ENCODE measurements around the gene SYNE1. TPM values are rescaled to one million over a fixed set of nuclear protein-coding genes. Genes with fewer than 3 reads are reported as not detected.

SYNE1 gene
- total RNA-seq, 4 donors from 2014 or later: 411 to 622 (median 490) TPM

DNA sequence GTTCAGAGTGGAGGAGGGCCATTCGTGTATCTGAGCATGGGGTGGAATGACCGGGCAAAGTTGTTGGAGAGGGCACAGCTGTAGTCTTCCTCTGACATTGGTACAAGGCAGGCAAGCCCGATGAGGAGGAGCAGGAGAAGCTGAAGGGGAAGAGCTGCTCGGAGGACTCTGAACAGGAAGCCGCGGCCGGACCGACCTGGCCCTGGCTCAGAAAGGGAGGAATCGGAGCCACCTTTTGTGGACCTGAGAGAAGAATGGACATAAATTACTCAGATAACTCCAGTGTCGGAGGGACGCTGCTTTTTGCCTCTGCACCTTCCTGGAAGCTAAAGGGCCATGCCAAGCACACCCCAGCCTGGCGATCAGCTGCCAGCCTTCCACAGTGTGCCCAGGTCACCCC lies 514.7 kb downstream of the SYNE1 start:
- no peak for DNase-seq
- Histone ChIP-seq H3K9me3 (no peaks in the 10 kb centered on the region), H3K4me3 (replicated peaks in 1 of 3) (no peak overlapping the region), H3K27ac (no peak overlapping the region), H3K4me1 (no peaks in the 10 kb centered on the region), H3K36me3 (peaks cover 38 to 43% of the 10 kb centered on the region in 2 donors), H3K27me3 (no peaks in the 10 kb centered on the region)
- intact Hi-C loops (cut with DNase I): loop anchor here (10.0 kb wide), 1 partner anchor 358 kb away; no protein-coding TSS in a partner anchor
- TF ChIP-seq CTCF (IDR thresholded peaks at IDR 0.05) (no peak), POLR2A (IDR thresholded peaks at IDR 0.05) (no peak)
- 93 to 95% methylated on average over 12 of the region's 12 CpGs for WGBS, 2 donors

DNA sequence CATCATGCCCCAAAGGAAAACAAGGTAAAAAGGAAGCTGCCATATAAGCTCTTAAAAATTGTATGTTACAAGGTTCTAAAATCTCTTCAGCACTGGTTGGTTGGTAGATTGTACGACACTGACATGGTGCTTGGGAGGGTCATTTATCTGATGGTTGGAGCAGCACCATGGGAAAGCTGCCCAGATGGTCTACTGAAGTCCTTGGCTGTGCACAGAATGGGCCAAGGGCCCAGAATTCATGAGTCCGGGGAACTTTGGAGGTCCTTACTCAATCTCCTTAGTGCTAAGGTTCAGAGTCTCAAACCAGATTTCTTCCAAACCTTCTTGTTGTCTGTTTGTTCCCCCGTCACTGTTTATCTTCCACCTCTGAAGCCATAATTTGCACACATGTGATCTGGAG lies 515.3 kb downstream of the SYNE1 start:
- H3K36me3 ChIP-seq: peaks cover 38 to 43% of the 10 kb centered on the region in 2 donors
- intact Hi-C loops (cut with DNase I): loop anchor here (10.0 kb wide), 1 partner anchor 357 kb away; no protein-coding TSS in a partner anchor

GRCh38 chr6:152119831-152120230 lies 517.3 kb downstream of the SYNE1 start:
- Histone ChIP-seq H3K4me1 (no peaks in the 10 kb centered on the region), H3K4me3 (replicated peaks in 1 of 3) (no peak overlapping the region), H3K9me3 (no peaks in the 10 kb centered on the region), H3K27me3 (no peaks in the 10 kb centered on the region), H3K27ac (no peak overlapping the region), H3K36me3 (peaks cover 33 to 37% of the 10 kb centered on the region in 2 donors)
- intact Hi-C loops (cut with DNase I): loop anchor here (10.0 kb wide), 1 partner anchor 355 kb away; no protein-coding TSS in a partner anchor
- 83% methylated on average over 7 of the region's 7 CpGs for WGBS, 2 donors
- DNase-seq: no peak
- TF ChIP-seq POLR2A (IDR thresholded peaks at IDR 0.05) (no peak), CTCF (IDR thresholded peaks at IDR 0.05) (no peak)

More for the DNA sequence above, 515.3 kb downstream of the SYNE1 start:
- WGBS, 2 donors: 58 to 85% methylated on average over 3 of the region's 3 CpGs
- Histone ChIP-seq H3K27ac (no peak overlapping the region), H3K4me1 (no peaks in the 10 kb centered on the region), H3K9me3 (no peaks in the 10 kb centered on the region), H3K4me3 (replicated peaks in 1 of 3) (no peak overlapping the region), H3K27me3 (no peaks in the 10 kb centered on the region)
- TF ChIP-seq POLR2A (IDR thresholded peaks at IDR 0.05) (no peak), CTCF (IDR thresholded peaks at IDR 0.05) (no peak)
- DNase-seq: no peak

- intact Hi-C loops (cut with DNase I): no loop called here
- Histone ChIP-seq H3K4me3 (replicated peaks in 1 of 3) (no peak overlapping the region), H3K4me1 (no peaks in the 10 kb centered on the region), H3K36me3 (peaks cover 30 to 36% of the 10 kb centered on the region in 2 donors), H3K27me3 (no peaks in the 10 kb centered on the region), H3K9me3 (no peaks in the 10 kb centered on the region), H3K27ac (no peak overlapping the region)
- DNase-seq: no peak
- 89 to 91% methylated on average over 5 of the region's 5 CpGs for WGBS, 2 donors
- TF ChIP-seq CTCF (IDR thresholded peaks at IDR 0.05): no peak
- no peak for TF ChIP-seq POLR2A (IDR thresholded peaks at IDR 0.05)
Observed at GRCh38 chr6:152118678-152119077, 518.5 kb downstream of the SYNE1 start.

- no peaks in the 10 kb centered on the region for H3K9me3 ChIP-seq
- TF ChIP-seq POLR2A (IDR thresholded peaks at IDR 0.05): no peak
- TF ChIP-seq CTCF (IDR thresholded peaks at IDR 0.05): no peak
- no peaks in the 10 kb centered on the region for H3K4me1 ChIP-seq
- peaks cover 28 to 36% of the 10 kb centered on the region in 2 donors for H3K36me3 ChIP-seq
- 95 to 97% methylated on average over 3 of the region's 3 CpGs for WGBS, 2 donors
- intact Hi-C loops (cut with DNase I): no loop called here
- H3K27me3 ChIP-seq: no peaks in the 10 kb centered on the region
- H3K4me3 ChIP-seq (replicated peaks in 1 of 3): no peak overlapping the region
- no peak for DNase-seq
- H3K27ac ChIP-seq: no peak overlapping the region
Observed at GRCh38 chr6:152118224-152118623, 518.9 kb downstream of the SYNE1 start.
